Astrocyte of the cerebellum (primary cell): ENCODE results near the gene CACNA1A.
"Not testable (repeated sequence)": the region's sequence is repeated elsewhere in the genome, so short reads cannot be mapped to it uniquely, and the experiment has no call there.

Experiments
- DNase-seq: peaks from one replicate; pipeline ENCODE4 v3.0.0-alpha.2; 2011; ENCODE audit warnings: low read depth
- H3K4me3 ChIP-seq: 2 replicates; pipeline ENCODE4 v1.5.1; 2011; ENCODE audit warnings: mild to moderate bottlenecking, low read depth, low read length, moderate library complexity
- in situ Hi-C: cut with HindIII; loops from 2 replicates; pipeline ENCODE4 v1.10.0; 2017; ENCODE audit warnings: low sequenced_read_pairs
- TF ChIP-seq, protein P1 (sequence below): IDR thresholded peaks from 2 replicates; pipeline ENCODE4 v1.5.1; 2012; ENCODE audit warnings: low read length, low read depth, moderate library complexity, mild to moderate bottlenecking; ENCODE audit errors: missing control alignments

Gene CACNA1A

DNA sequence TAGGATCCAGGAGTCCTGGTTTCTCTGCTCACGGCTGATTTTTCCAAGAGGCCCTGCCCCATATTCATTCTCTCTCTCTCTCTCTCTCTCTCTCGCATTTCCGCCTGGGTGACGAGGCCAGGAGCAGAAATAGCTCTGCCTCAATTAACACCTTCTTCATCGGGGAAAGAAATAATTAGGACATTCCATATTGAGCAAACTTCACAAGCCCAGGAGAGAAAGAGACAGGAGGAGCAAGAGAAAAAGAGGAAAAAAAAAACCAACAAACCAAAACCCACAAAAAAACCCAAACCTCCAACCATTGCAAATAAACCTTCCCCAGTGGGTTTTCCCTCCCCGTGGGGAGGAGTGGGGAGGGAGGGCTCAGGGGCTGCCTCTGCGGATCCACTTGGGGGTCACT, 143.0 kb downstream of the CACNA1A start:
- no peak for DNase-seq
- in situ Hi-C loops: no loop called here
- H3K4me3 ChIP-seq: no peak overlapping the region
- TF ChIP-seq, protein P1, sequence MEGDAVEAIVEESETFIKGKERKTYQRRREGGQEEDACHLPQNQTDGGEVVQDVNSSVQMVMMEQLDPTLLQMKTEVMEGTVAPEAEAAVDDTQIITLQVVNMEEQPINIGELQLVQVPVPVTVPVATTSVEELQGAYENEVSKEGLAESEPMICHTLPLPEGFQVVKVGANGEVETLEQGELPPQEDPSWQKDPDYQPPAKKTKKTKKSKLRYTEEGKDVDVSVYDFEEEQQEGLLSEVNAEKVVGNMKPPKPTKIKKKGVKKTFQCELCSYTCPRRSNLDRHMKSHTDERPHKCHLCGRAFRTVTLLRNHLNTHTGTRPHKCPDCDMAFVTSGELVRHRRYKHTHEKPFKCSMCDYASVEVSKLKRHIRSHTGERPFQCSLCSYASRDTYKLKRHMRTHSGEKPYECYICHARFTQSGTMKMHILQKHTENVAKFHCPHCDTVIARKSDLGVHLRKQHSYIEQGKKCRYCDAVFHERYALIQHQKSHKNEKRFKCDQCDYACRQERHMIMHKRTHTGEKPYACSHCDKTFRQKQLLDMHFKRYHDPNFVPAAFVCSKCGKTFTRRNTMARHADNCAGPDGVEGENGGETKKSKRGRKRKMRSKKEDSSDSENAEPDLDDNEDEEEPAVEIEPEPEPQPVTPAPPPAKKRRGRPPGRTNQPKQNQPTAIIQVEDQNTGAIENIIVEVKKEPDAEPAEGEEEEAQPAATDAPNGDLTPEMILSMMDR: no peak

DNA sequence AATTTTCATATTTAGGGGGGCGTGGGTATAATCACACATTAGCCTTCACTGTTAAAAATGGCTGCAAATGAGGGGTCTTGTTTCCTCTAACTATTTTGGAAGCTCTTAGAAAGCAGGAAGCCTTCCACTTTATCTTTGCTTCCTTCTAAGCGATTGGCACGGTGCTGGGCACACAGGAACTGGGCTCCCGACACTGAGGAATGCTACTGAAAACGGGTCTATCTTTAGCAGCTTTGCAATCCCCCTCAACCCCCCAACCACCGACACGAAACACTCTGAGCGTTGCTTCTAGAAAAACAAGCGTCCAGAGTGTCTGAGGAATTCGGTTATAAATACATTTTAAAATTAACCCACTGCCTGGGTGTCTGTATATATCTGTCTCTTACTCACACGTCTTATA, 143.6 kb downstream of the CACNA1A start:
- TF ChIP-seq, protein P1: no peak
- in situ Hi-C loops: no loop called here
- H3K4me3 ChIP-seq: no peak overlapping the region
- no peak for DNase-seq

DNA sequence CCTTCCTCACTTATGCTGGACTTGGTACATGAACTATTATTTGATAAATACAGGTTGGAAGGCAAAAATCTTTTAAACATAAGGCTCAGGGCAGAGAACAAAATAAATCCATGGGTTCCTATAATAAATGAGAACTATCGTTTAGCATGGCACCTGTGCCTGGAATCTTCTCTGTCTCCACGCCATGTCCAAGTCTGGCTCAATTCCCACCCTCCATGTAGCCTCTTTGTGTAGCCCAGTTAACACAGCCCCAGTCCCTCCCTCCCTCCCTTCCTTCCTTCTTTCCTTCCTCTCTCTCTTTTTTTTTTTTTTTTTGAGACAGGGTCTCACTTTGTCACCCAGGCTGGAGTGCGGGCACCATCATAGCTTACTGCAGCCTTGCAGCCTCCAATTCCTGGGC, 144.6 kb downstream of the CACNA1A start:
- H3K4me3 ChIP-seq, in situ Hi-C loops, DNase-seq: not testable (repeated sequence)

DNA sequence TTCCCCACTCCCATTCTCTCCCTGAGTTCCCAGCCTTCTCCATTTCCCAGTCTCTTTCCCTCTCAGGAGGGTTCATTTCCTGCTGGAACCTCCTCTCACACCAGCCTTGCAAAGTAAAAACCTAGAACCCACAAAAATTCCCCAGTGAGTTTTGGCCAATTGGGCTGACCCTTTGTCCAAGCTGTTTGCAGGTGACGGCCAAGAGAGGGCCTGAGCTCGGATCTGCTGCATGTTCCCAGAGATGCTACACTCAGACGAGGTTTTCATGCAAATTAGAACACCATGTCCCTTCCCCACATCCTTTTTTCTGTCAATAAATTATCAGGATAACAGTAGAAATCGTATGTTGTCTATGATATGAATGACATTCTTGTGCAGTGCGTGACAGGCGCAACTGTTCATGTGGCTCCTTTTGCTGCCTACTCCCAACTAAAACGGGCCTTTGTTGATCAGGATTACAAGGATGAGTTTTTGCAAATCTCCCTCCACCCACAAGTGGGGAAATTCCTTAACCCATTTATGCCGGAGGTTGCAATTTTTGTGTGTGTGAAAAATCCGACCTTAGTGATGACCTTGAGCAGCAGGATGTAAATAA, 149.5 kb downstream of the CACNA1A start:
- DNase-seq: no peak
- in situ Hi-C loops: no loop called here
- TF ChIP-seq, protein P1: no peak
- H3K4me3 ChIP-seq: no peak overlapping the region

DNA sequence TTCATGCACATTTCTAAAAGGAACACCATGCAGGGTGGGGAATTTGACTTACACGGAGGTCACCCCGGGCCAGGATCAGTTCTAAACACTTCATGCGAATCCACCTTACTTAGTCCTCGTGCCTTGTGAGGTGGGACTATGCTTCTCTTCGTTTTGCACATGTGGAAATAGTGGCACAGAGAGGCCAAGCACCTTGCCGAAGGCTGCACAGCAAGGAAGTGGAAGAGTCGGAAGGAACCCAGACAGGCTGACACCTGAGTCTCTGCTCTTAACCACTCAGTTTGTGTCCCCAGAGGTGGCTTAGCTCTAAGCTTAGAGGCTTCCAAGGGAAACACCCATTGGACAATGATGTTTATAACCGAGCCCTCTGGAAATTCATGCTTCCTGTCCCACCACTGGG, 150.1 kb downstream of the CACNA1A start:
- DNase-seq: no peak
- TF ChIP-seq, protein P1: no peak
- H3K4me3 ChIP-seq: no peak overlapping the region
- in situ Hi-C loops: no loop called here

DNA sequence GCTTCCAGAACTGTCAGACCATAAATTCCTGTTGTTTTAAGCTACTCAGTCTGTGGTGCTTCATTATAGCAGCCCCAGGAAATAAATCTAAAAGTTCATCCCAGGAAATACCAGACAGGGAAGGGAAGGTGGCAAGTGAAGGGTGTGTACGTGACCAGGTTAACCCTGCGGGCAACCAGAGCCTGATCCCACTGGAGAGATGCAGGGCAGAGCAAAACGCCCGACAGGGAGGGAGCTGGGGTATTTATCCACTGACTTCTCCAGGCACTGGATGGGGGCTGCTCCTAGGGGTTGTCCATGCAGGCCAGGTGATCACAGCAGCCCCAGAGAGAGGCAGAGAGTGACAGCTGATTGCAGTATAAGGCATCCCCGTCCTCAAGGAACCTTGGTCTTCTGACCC, 150.9 kb downstream of the CACNA1A start:
- TF ChIP-seq, protein P1: no peak
- in situ Hi-C loops: no loop called here
- no peak for DNase-seq
- H3K4me3 ChIP-seq: no peak overlapping the region

DNA sequence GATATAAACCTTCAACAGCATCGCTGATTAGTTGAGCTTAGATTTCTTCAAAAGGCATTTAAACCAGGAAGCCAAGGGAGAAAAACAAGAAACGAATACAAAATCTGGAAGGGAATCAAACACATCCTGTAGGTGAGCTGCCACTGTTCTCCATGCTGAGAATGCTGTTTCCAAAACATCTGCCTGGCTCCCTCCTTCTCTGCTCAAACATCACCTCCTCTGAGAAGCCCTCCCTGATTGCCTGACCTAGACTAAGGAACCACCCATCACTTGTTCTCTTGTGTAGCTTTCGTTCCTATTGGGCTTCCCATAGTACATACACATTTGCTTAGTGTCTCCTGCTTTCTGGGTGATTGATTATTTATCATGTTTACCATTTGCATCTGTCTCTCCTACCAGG, 152.7 kb downstream of the CACNA1A start:
- H3K4me3 ChIP-seq: no peak overlapping the region
- DNase-seq: no peak
- TF ChIP-seq, protein P1: no peak
- in situ Hi-C loops: loop anchor here (5.0 kb wide), 1 partner anchor 64 kb away; no protein-coding TSS in a partner anchor
